Stimulated activated naive CD8-positive, alpha-beta T cell treated with anti-CD3 and anti-CD28 coated beads, Interleukin-15, Interleukin-2, amounts not matched to agents 100 ng/mL and 50 ng/mL, for 24 hours (primary cell): Measurements from ENCODE around the gene CLNK.

Experiments
- H3K27ac Mint-ChIP-seq: one replicate; pipeline ENCODE4 v1.8.0; 2021; ENCODE audit warnings: mild to moderate bottlenecking, mixed read lengths
- H3K27me3 Mint-ChIP-seq: one replicate; pipeline ENCODE4 v1.8.0; 2021; ENCODE audit warnings: mixed read lengths
- H3K36me3 Mint-ChIP-seq: one replicate; pipeline ENCODE4 v1.8.0; 2021; ENCODE audit warnings: low read depth, mixed read lengths
- H3K4me1 Mint-ChIP-seq: one replicate; pipeline ENCODE4 v1.8.0; 2021; ENCODE audit warnings: low read depth, mixed read lengths
- H3K4me3 Mint-ChIP-seq: one replicate; pipeline ENCODE4 v1.8.0; 2021; ENCODE audit warnings: mild to moderate bottlenecking, mixed read lengths
- H3K9me3 Mint-ChIP-seq: one replicate; pipeline ENCODE4 v1.8.0; 2021; ENCODE audit warnings: mixed read lengths

The CLNK gene, protein sequence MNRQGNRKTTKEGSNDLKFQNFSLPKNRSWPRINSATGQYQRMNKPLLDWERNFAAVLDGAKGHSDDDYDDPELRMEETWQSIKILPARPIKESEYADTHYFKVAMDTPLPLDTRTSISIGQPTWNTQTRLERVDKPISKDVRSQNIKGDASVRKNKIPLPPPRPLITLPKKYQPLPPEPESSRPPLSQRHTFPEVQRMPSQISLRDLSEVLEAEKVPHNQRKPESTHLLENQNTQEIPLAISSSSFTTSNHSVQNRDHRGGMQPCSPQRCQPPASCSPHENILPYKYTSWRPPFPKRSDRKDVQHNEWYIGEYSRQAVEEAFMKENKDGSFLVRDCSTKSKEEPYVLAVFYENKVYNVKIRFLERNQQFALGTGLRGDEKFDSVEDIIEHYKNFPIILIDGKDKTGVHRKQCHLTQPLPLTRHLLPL

DNA sequence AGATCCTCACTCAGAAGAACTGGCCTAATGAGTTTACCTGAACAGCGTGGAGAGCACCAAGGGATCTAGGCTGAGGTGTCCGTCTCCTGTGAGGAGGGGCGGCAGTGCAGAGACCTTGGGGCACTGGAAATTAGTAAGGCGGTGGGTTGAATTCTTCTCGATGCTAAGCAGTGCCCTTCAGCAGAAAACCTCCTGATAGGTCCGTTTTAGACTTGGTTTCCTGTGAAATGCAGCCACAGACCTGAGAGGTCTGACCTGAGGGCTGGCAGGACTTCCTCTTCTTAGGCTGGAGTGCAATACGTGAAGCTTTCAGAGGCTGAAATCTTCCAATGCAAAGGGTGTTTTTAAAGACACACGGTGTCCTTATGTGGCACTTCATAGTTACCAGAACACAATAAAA is at the start of gene CLNK:
CLNK (minus strand) TSS at position 138 of the 400 bp plus-strand sequence. CDS start 16,899 bp downstream, outside the sequence.
- H3K27ac Mint-ChIP-seq, result peak within 1 kb of the TSS; percentile 53
- peak within 1 kb of the TSS; percentile 49 for H3K4me3 Mint-ChIP-seq
- H3K36me3 Mint-ChIP-seq, result no peaks in the 10 kb centered on the region
- H3K9me3 Mint-ChIP-seq, result no peaks in the 10 kb centered on the region
- peaks cover 19% of the 10 kb centered on the region for H3K4me1 Mint-ChIP-seq
- no peaks in the 10 kb centered on the region for H3K27me3 Mint-ChIP-seq

DNA sequence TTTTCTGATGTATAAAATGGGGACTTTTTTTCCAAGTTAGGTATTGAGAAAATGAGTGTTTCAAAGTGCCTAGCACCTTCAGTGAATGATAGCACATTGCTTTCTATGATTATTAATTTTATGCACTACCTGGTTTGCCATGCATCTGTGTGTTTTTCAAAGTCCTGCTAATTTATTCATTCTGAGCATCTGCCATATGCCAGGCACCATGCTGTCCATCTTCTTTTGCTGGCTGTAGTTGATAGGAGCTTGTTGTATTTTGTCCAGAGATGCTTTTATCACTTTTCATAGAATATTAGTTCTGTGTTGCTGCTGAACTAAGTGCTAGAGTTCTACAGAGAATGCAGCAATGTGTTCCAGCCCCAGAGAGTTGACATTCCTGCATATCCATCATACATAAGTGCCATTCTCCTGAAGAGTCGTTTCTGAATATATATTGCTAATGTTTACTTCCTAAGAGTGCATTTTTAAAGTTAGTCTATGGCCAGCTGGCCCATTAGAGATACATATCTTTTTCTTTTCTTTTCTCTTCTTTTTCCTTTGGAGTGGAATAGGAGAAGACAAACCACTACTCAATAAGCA is 49.0 kb upstream of the CLNK start:
- Mint-ChIP-seq H3K4me1 (peaks cover 75% of the 10 kb centered on the region), H3K4me3 (peak overlapping the region; percentile 30), H3K9me3 (peaks cover 19% of the 10 kb centered on the region), H3K27me3 (no peaks in the 10 kb centered on the region), H3K36me3 (no peaks in the 10 kb centered on the region), H3K27ac (peak overlapping the region; percentile 88)

- Mint-ChIP-seq H3K36me3 (no peaks in the 10 kb centered on the region), H3K27ac (peak overlapping the region; percentile 88), H3K9me3 (peaks cover 19% of the 10 kb centered on the region), H3K4me3 (peak overlapping the region; percentile 30), H3K27me3 (no peaks in the 10 kb centered on the region), H3K4me1 (peaks cover 78% of the 10 kb centered on the region)
These were observed 48.4 kb upstream of the CLNK start for GRCh38 chr4:10732914-10733415.

GRCh38 chr4:10732235-10732913 is 47.8 kb upstream of the CLNK start:
- H3K27ac Mint-ChIP-seq, result peak overlapping the region; percentile 88
- peak overlapping the region; percentile 46 for H3K4me3 Mint-ChIP-seq
- H3K36me3 Mint-ChIP-seq, result no peaks in the 10 kb centered on the region

DNA sequence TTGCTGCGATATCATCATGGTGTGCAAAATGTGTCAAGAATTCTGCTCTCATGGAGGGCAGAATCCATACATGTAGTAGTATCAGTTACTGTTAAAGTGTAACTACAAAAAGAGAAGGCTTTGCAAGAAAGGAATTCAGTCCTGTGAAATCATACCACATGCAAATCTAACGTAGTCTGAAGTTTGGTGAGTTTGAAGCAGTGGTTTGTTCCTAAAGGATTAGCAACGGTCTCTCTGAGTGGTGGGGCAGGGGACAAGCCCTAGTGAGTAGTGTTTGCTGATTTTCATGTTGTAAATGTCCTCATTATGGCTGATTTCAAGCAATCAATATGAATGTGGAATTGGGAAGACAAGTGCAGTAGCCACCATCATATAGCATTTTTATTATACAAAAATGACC is 47.1 kb upstream of the CLNK start:
- H3K4me1 Mint-ChIP-seq, result peaks cover 81% of the 10 kb centered on the region
- H3K27ac Mint-ChIP-seq, result peak overlapping the region; percentile 94
- H3K4me3 Mint-ChIP-seq, result peak overlapping the region; percentile 30
- H3K9me3 Mint-ChIP-seq, result peaks cover 15% of the 10 kb centered on the region
- H3K27me3 Mint-ChIP-seq, result no peaks in the 10 kb centered on the region
- H3K36me3 Mint-ChIP-seq, result no peaks in the 10 kb centered on the region

More at GRCh38 chr4:10732235-10732913, 47.8 kb upstream of the CLNK start:
- Mint-ChIP-seq H3K9me3 (peaks cover 18% of the 10 kb centered on the region), H3K27me3 (no peaks in the 10 kb centered on the region), H3K4me1 (peaks cover 81% of the 10 kb centered on the region)

DNA sequence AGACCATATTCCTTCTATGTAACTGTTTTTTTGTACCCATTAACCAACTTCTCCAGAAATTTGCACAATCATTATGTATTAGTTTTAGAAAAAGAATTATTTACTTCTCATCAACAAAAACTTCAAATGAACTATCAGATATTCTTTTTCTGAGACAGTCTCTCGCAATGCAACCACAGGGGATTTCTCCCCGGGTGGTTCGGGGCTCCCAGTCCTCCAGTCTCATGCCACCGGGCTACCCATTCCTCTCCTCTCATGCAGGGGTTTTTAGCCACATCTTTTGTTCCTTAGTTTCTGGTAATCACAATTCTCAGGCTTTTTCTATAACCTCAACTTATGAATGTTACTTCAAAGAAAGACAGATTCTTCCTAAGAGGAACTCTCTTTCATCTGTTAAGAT is 46.6 kb upstream of the CLNK start:
- H3K9me3 Mint-ChIP-seq, result peaks cover 15% of the 10 kb centered on the region
- peak overlapping the region; percentile 52 for H3K4me3 Mint-ChIP-seq
- no peaks in the 10 kb centered on the region for H3K27me3 Mint-ChIP-seq
- peak overlapping the region; percentile 94 for H3K27ac Mint-ChIP-seq
- H3K36me3 Mint-ChIP-seq, result no peaks in the 10 kb centered on the region
- H3K4me1 Mint-ChIP-seq, result peaks cover 86% of the 10 kb centered on the region

DNA sequence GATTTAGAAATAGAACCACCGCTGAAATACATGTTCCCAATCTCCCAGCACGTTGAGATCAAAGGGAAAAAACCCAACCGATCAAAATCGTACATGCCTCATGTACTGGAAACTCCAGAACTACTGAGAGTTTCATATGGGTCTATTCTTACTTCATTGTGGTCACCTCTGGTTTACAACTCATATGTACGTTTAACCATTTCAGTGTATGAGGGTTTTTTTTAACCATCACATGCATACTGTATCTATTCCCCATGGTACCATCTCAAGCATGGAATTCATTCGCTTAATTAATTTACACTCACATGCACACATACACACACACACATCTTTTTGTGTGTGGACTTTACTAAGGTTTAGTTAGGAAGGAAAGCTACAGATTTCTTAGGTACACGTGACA is 46.0 kb upstream of the CLNK start:
- peak overlapping the region; percentile 55 for H3K4me3 Mint-ChIP-seq
- peak overlapping the region; percentile 94 for H3K27ac Mint-ChIP-seq
- peaks cover 86% of the 10 kb centered on the region for H3K4me1 Mint-ChIP-seq
- no peaks in the 10 kb centered on the region for H3K27me3 Mint-ChIP-seq
- H3K36me3 Mint-ChIP-seq, result no peaks in the 10 kb centered on the region
- H3K9me3 Mint-ChIP-seq, result peaks cover 15% of the 10 kb centered on the region

GRCh38 chr4:10730019-10730418 is 45.5 kb upstream of the CLNK start:
- H3K4me1 Mint-ChIP-seq, result peaks cover 83% of the 10 kb centered on the region
- H3K27me3 Mint-ChIP-seq, result no peaks in the 10 kb centered on the region
- H3K9me3 Mint-ChIP-seq, result peaks cover 15% of the 10 kb centered on the region
- peak overlapping the region; percentile 94 for H3K27ac Mint-ChIP-seq
- H3K4me3 Mint-ChIP-seq, result peak overlapping the region; percentile 55
- no peaks in the 10 kb centered on the region for H3K36me3 Mint-ChIP-seq

GRCh38 chr4:10729366-10729765 is 44.8 kb upstream of the CLNK start:
- peaks cover 81% of the 10 kb centered on the region for H3K4me1 Mint-ChIP-seq
- peak overlapping the region; percentile 25 for H3K4me3 Mint-ChIP-seq
- no peaks in the 10 kb centered on the region for H3K27me3 Mint-ChIP-seq
- no peaks in the 10 kb centered on the region for H3K36me3 Mint-ChIP-seq
- peaks cover 15% of the 10 kb centered on the region for H3K9me3 Mint-ChIP-seq
- peak overlapping the region; percentile 94 for H3K27ac Mint-ChIP-seq

DNA sequence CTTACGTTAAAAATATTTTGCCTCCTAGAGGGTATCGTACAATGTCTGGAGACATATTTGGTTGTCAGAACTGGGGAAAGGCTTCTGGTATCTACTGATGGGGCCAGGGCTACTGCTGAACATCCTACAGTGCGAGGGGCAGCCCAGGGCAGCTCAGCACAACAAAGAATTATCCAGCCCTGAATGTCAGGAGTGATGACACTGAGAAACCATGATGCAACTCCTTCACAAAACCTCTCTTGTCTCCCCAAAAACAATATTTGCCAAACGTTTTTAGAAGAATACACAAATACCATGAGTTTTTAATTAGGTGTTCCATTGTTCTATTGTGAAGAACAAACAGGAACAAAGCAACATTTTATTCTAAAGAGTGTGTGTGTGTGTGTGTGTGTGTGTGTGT is 43.4 kb upstream of the CLNK start:
- H3K36me3 Mint-ChIP-seq, result no peaks in the 10 kb centered on the region
- H3K27ac Mint-ChIP-seq, result peak overlapping the region; percentile 85
- H3K4me1 Mint-ChIP-seq, result peaks cover 76% of the 10 kb centered on the region
- no peaks in the 10 kb centered on the region for H3K27me3 Mint-ChIP-seq
- peaks cover 15% of the 10 kb centered on the region for H3K9me3 Mint-ChIP-seq
- no peak overlapping the region for H3K4me3 Mint-ChIP-seq

DNA sequence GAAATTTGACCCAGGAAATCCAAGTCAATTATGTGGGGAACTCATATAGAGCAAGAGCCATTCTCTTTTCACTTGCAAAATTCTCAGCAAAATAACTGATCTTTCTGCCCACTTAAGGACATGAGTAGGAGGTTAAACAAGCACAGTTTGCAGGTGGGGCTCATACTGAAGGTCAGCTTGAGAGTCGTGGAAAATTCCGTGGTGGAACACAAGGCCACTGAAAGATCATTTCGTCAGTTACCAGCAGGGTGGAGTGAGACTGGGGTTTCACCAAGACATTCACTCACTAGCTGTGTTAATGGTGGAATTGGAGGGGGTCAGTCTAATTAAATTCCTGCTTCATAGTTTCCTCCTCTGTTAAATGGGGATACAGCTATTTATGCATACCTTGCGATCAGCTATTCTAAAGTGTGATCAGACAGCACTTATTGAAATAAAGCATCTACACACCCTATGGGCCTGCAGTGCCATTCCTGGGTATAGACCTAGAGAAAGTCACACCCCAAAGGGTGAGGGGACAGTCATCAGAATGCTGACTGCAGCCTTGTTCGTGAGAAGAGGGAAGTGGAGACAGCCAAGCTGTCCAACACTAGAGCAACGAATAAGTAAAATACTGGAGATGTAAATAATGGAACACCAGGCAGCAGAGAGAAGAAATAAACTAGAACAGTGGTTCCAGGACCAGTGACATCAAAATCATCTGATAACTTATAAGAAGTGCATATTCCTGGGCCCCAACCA is 42.7 kb upstream of the CLNK start:
- no peaks in the 10 kb centered on the region for H3K27me3 Mint-ChIP-seq
- H3K9me3 Mint-ChIP-seq, result peaks cover 15% of the 10 kb centered on the region
- H3K36me3 Mint-ChIP-seq, result no peaks in the 10 kb centered on the region
- H3K27ac Mint-ChIP-seq, result peak overlapping the region; percentile 85
- H3K4me1 Mint-ChIP-seq, result peaks cover 76% of the 10 kb centered on the region
- H3K4me3 Mint-ChIP-seq, result peak overlapping the region; percentile 12

DNA sequence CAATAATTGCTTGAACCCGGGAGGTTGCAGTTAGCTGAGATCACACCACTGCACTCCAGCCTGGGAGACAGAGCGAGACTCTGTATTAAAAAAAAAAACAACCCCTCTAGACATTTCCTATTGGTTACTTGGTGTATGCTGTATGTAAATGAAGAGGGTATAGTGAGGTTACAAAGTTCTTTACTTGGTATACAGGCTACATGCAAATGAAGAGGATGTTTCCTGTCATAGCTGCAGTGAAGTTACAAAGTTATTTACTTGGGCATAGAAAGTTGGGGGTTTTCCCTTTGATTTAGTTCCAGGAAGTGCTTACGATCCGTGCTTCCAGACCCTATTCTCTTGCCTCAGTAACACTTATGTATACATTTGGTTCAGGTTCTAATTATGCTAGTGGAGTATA is 38.4 kb upstream of the CLNK start:
- Mint-ChIP-seq H3K27ac (peak overlapping the region; percentile 27), H3K4me1 (peaks cover 61% of the 10 kb centered on the region), H3K36me3 (no peaks in the 10 kb centered on the region), H3K4me3 (no peak overlapping the region), H3K27me3 (peaks cover 5% of the 10 kb centered on the region), H3K9me3 (no peaks in the 10 kb centered on the region)

- Mint-ChIP-seq H3K27me3 (peaks cover 7% of the 10 kb centered on the region), H3K27ac (peak overlapping the region; percentile 19), H3K4me1 (peaks cover 47% of the 10 kb centered on the region), H3K4me3 (no peak overlapping the region), H3K36me3 (no peaks in the 10 kb centered on the region), H3K9me3 (no peaks in the 10 kb centered on the region)
These were observed 37.0 kb upstream of the CLNK start for GRCh38 chr4:10721616-10722015.

DNA sequence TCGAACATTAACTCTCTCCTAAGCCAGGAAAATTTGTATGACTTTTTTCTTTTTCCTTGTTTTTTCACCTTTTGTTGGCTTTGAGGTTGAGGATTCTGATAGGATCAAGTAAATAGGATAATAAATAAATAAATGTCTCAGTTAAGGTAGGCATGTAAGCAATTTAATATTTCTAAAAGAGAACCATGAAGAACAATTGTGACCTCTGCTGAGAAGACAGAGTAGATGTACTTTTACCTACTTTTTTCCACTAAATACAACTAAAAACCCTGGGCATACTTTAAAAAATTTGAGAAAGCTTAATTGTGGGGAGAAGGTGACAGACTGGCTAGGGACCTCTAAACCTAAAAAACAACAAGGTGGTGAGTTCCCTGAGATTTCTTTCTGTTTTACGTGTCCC is 31.6 kb upstream of the CLNK start:
- peaks cover 4% of the 10 kb centered on the region for H3K36me3 Mint-ChIP-seq
- H3K4me1 Mint-ChIP-seq, result peaks cover 14% of the 10 kb centered on the region
- peaks cover 3% of the 10 kb centered on the region for H3K9me3 Mint-ChIP-seq
- H3K27me3 Mint-ChIP-seq, result peaks cover 11% of the 10 kb centered on the region
- H3K4me3 Mint-ChIP-seq, result no peak overlapping the region
- H3K27ac Mint-ChIP-seq, result no peak overlapping the region
